Retinal pigment epithelial cell (primary cell): Measurements from ENCODE around the gene NOP16.
"Not testable (repeated sequence)": the region's sequence is repeated elsewhere in the genome, so short reads cannot be mapped to it uniquely, and the experiment has no call there.

Experiments used
- DNase-seq: peaks from one replicate; pipeline ENCODE4 v3.0.0-alpha.2; 2010; ENCODE audit warnings: low read depth
- H3K4me3 ChIP-seq: 2 replicates; pipeline ENCODE4 v1.5.1; 2011; ENCODE audit warnings: mild to moderate bottlenecking, low read length, control low read depth, moderate library complexity
- CTCF ChIP-seq: conservative IDR thresholded peaks from 2 replicates; pipeline ENCODE4 v1.5.1; 2011; ENCODE audit warnings: low read depth, low read length, control low read depth, inconsistent platforms

NOP16 gene

GRCh38 chr5:176410486-176411180 is 22.2 kb upstream of the NOP16 start:
- TF ChIP-seq CTCF, result no peak
- no peak for DNase-seq
- no peak overlapping the region for H3K4me3 ChIP-seq

- no peak for DNase-seq
These were observed 21.4 kb upstream of the NOP16 start for GRCh38 chr5:176409765-176410164.

GRCh38 chr5:176408590-176408989 is 20.2 kb upstream of the NOP16 start:
- H3K4me3 ChIP-seq, result no peak overlapping the region
- no peak for TF ChIP-seq CTCF
- no peak for DNase-seq

More at GRCh38 chr5:176409765-176410164, 21.4 kb upstream of the NOP16 start:
- no peak overlapping the region for H3K4me3 ChIP-seq
- TF ChIP-seq CTCF, result no peak

- not testable (repeated sequence) for H3K4me3 ChIP-seq, DNase-seq
These were observed 19.8 kb upstream of the NOP16 start for GRCh38 chr5:176408252-176408573.

GRCh38 chr5:176407456-176408251 is 19.3 kb upstream of the NOP16 start:
- no peak for TF ChIP-seq CTCF
- DNase-seq, result no peak
- H3K4me3 ChIP-seq, result no peak overlapping the region

- DNase-seq, result no peak
- no peak overlapping the region for H3K4me3 ChIP-seq
- TF ChIP-seq CTCF, result no peak
These were observed 18.1 kb upstream of the NOP16 start for GRCh38 chr5:176406436-176407052.

- no peak for TF ChIP-seq CTCF
- H3K4me3 ChIP-seq, result no peak overlapping the region
- DNase-seq, result no peak
These were observed 17.4 kb upstream of the NOP16 start for GRCh38 chr5:176405656-176406435.
